ENCODE data around the gene MAPKAPK3.

MAPKAPK3 gene

DNA sequence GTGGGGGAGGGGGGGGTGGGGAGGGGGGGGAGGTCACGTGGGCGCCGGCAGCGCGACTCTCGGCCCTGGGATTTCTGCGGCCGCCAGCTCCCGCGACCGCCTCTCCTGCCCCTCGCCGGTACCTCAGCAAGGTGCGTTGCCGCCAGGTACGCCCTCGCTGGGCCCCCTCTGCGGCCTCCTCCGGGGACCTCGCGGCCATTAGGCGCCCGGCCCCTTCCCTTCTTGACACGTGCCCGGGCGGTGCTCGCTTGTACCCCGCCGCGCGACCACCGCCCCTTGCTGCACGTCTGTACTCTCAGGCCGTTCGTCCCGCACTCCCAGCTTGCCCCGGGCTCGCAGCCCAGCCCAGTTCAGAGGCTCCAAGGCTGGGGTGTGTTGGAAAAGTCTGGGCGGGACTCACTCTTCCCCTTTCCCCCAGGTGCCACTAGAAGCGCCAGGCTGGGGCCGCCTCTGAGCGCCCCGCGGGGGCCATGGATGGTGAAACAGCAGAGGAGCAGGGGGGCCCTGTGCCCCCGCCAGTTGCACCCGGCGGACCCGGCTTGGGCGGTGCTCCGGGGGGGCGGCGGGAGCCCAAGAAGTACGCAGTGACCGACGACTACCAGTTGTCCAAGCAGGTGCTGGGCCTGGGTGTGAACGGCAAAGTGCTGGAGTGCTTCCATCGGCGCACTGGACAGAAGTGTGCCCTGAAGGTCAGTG, at the start of gene MAPKAPK3:
TSS of gene MAPKAPK3 (plus strand) at position 56 of the 696 bp plus-strand sequence. CDS start at position 471, 415 bp downstream.
- DNase-seq: peak; percentile 36

DNA sequence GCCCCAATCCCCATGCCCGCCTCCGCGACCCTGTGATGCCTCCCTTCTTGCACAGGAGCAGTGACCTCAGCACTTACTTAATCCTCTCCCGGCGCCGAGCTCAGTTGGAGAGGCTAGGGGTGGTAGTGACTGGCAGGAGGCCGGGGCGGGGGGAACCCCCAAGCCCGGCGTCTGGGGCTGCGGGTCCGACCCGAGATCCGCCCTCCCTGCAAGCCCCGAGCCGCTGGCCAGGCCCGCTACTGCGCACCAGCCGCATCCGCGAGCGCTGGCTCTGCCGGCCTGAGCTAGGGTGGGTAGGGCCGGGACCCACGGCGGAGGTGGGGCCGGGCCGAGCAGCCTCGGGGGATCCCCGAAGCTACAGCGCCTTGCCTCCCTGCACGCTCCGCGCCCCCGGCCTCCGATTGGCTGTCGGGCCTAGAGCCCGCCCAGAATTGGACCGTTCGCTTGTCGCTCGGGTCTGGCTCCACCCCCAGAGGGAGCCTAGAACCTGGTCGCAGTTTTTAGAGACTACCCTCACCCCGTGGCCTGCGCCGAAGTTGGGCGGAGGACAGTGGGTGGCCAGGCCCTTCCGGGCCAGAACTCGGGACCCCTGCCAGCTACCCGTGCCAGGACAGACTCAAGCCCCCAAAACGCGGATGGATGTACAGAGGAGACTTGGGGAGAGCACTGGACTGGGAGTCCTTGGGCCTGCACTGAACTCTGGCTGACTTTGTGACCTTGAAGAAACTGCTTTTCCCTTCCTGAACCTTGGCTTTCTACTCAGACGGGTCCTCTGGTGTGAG, 49.4 kb upstream of the MAPKAPK3 start, which contains the start of gene C3orf18:
TSS of gene C3orf18 (minus strand) at position 362 of the 782 bp plus-strand sequence. CDS start 2,048 bp downstream, outside the sequence.
- peak; percentile 96 for DNase-seq

DNA sequence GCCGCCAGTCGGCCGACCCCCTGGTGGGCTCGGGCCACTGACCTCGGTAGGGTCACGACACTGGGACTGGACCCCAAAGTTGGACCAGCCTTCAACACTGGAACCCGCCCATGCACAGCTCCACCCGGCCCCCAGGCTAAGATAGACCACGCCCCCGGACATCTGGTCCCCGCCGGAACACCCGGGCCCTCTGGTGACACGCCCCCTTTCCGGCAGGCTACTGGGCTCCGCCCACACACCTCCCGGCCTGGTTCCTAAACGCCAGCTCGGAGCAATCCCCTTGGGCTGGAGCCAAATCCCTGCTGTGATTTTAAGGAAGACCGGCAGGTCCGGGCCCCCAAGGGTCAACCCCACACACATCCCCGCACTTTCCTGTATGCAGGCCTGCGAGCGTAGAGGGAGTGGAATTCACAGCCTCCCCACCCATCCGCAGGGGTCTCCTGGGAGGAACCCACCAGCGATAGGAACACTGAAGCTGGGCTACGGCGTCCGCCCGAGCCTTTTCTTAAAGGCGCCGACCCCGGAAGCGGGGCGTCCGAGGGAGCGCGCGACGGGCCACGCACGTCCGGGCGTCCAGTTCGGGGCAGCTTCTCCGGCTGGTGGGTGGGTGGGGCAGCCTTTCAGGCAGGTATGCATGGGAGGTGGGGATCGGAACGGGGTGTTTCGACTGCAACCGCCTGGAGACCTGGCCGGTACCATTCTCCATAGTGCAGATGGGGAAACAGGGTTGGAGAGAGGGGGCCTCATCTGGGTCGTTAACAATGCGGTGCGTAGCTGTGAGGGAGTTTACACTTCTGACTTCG, 47.8 kb upstream of the MAPKAPK3 start, which contains the start of gene HEMK1:
TSS of gene HEMK1 (plus strand) at position 576 of the 803 bp plus-strand sequence. CDS start 1,583 bp downstream, outside the sequence.
- DNase-seq: peak; percentile 93

DNA sequence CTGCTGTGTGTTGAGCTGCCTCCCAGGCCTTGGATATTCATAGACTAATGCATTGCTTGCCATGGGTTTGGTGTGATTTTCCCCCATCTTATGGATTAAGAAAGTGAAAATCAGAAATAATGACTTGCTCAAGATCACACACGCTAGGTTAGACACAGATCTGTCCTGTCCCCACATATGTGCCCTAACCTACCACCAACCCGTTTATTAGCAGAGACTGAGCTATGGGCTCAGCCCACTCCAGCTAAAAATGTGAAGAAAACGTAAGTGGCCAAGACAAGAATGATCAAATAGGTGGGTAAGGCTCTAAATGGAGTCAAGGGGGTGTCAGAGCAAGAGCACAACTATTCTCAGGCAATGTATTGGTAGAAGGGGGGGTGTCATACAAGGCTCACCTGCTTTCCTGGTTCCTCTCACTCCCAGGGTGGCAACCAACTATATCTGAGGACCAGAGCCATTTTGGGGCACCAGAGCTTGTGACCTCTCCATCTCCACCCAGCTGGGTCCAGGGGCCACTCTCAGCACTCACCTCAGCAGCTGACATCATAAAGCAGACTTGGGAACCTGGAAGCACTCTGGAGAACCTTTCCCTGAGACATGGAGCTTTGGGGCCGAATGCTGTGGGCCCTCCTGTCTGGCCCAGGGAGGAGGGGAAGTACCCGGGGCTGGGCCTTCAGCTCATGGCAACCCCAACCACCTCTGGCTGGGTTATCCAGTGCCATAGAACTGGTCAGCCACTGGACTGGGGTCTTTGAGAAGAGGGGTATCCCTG, 46.3 kb upstream of the MAPKAPK3 start:
- DNase-seq: no peak

DNA sequence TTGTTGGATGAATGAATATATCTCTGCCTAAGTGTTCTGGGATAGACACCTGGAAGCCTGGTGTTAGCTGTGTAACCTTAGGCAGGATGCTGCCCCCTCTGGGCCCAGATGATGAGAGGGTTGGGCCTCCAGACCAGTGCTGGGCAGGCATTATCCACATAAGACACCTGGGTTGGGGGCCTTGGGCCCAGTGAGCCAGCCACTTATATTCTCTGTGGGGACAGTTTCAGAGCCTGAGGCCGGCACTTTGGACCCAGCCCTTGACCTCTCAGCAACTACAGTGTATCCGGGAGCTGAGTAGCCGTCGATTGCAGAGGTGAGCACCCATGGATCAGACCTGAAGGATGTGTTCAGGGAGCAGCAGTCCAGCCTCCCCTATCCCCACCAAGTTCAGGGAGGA, 45.5 kb upstream of the MAPKAPK3 start:
- DNase-seq: no peak

DNA sequence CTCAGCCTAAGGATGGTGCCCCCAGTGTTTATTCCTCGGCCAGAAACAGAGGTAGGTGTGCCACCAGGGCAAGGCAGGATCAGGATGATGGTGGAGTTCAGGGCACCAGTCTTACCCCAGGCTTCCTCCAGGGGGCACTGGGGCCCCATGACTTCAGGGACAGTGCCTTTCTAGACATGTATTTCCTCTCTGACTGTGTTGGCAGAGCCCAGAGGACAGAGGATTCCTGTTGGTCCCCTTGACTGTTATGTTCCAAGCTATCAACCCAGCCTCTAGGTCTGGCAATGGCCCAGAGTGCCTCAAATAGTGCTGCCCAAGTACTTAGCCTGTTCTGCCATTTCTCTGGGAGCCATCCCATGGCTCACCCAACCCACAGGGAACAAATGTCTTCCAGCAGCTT, 44.8 kb upstream of the MAPKAPK3 start:
- peak; percentile 85 for DNase-seq

DNA sequence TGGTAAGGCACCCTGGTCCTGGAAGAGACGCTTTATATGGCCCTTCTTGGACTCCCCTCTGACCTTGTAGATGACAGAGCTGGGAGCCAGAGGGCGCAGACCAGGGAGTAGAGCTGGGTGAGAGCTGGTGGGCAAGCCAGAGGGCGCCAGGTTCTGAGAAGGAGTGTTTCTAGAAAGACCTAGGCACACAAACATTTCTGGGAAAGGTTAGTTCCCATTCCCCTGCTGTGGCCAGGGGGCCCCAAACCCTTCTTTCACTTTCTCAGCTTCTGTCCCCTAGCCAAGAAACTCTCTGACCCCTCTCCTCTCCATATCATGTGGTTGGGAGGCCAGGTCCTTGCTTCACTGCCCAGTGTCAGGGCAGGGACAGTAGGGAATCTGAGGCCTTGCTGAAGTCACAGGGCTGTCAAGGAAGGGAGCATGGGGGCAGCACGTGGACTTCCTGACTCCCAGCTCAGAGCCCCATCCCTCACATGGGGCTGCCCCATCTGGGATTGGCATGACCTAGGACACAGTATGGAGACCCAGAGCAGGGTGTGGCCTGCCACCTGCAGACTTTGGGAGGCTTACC, 44.1 kb upstream of the MAPKAPK3 start:
- peak; percentile 60 for DNase-seq

DNA sequence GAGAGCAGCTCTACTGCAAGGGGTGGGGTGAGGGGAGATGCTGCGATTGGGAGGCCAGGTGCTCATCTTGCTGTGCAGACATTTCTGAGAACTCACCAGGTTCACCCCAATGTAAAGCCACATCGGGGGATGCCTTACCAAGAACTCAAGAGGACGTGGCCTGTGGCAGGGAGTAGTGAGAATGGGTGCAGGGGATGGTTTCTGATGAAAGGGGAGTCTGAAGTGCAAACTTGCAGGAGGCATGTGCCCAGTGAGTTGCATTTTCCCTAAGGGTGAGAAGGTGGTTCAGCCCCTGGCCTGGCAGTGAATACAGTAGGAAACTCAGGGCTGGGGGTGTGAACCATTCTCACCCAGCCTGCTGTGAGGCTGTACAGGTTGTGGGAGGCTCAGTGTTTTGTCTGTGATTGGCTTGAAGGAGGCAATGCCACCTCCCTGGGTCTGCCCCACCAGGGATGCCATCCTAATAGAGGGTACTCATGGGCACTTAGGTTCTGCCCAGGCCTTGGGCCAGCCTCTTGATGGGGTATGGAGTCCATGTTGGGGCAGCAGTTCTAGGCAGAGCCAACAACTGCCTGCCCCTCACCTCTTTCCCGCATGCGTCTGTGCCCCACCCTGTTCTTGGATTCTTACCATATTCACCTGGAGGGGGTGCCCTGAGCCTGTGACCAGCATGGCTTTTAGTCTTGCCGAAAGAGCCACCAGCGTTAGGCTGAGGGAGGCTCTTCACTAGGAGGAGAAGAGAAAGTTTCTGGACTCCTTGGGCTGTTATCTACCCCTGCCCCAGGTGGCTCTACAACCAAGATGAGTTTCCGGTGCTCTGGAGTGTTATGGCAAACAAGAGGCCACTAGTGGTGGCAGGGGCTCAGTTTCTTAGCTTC, 43.1 kb upstream of the MAPKAPK3 start:
- peak; percentile 88 for DNase-seq

DNA sequence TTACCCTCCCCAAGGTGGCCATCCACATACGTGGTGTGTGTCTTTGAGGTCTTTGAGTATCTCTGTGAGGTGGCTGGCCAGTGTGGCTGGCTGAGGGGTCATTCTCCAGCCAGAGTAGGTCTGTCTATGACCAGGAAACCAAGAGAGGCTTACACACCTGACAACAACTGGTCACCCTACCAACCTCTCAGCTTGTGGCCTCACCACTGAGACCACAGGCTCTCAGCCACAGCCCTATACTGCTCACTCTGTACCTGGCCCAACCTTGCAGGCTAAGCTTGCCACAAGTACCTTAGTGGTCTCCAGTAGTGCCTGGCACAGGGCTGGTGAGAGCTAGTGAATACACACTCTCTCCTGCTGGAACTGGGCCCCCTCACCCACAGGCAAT, 42.5 kb upstream of the MAPKAPK3 start:
- DNase-seq: peak; percentile 35

DNA sequence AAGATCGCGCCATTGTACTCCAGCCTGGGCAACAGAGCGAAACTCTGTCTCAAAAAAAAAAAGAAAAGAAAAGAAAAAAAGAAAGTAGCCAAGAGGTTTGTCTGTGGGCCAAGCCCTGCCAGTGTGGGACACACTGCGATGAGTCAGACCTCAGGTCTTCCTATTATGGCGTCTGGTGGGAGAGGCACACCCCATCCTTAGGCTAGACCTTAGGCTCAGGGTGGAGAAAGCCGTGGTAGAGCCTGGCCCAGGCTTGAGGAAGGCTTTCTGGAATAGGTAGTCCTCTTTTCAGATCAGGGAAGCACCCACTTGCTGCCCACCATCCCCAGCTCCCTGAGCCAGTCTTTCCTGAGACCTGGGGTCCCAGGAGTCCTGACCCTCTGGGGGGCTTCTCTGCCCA, 41.6 kb upstream of the MAPKAPK3 start:
- DNase-seq: no peak

DNA sequence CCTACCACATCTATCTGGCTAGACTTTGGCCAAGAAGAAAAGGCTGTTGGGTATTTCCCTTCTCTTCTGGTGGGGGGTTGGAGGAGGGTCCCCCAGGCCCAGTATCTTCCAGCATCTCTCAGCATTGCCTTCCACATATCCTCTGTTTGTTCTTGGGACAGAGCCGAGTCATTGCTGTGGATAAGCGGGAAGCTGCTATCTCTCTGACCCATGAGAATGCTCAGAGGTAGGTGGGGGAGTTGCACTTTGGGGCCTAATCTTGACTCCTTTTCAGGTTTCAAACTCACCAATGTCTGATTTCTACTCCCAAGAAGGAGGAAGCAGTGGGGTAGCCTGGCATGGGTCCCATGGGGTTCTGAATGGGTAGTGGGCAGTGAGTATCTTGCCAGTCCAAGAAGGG, 39.6 kb upstream of the MAPKAPK3 start:
- no peak for DNase-seq

DNA sequence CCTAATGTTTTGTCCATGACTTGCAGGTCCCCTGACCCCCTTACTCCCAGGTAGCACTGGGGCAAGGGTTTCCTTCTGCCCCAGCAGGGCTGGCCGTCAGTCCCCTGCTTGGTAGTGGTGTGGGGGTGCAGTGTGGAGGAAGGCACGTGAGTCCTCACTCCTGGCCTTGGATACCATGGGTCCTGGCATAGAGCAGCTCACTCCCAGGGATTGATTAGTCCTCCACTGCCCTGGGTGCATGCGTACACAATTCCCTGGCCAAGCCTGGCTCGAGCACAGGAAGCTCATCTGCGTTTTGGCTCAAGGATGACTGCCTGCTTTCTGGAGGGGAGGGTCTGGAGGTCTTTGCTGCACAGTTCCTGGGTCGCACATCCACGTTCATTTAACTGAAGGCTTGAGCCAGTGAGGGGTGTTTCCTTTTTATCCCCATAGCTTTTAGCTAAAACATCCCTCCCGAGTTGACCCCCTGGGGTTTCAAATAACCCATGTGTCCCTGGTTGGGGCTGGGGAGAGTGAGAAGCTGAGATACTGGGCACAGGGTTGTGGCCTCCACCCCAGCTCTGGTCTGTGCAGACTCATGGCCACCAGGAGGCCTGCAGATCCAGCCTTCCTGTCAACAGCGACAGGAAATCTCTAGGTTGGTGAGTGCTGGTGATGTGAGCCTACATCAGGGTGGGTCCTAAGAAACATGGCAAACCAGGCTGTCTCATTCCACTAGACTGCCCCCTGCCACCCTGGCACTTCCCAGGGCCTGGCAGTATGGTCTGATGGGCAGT, 36.1 kb upstream of the MAPKAPK3 start:
- no peak for DNase-seq

DNA sequence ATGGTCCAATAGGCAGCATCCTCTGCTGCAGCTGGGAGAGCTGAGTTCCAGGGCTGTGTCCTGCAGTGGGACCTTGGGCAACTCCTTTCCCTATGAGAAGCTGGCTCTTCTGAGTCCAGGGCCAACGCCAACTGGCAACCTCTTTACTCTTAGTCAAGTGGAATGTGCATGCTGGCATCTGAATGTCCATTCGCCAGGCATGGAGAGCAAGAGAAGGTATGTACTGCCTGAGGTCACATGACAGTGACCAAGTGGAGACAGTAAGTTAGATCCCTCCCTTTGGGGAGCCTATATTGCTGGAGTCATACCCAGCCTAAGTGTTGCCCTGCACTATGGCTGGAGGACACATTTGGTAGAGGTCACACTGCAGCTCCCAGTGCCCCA, 35.5 kb upstream of the MAPKAPK3 start:
- no peak for DNase-seq

DNA sequence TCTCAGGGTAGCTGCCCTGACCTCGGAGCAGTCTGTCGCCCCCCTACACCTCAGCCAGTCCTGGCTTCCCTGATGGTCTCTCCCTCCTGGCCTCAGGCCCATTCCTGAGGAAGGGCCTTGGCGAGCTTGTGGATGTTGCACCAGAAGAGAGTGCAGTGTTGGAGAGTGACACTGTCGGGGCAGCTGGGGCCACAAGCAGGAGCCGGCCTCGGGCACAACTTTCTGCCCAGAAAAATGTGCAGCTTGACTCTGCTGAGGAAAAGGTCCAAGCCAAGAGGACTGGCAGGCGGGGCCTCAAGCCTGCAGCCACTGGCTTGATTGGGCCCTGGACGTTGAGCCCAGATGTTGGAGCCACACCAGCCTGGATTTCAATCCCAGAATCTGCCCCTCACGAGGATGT, 34.9 kb upstream of the MAPKAPK3 start:
- no peak for DNase-seq

DNA sequence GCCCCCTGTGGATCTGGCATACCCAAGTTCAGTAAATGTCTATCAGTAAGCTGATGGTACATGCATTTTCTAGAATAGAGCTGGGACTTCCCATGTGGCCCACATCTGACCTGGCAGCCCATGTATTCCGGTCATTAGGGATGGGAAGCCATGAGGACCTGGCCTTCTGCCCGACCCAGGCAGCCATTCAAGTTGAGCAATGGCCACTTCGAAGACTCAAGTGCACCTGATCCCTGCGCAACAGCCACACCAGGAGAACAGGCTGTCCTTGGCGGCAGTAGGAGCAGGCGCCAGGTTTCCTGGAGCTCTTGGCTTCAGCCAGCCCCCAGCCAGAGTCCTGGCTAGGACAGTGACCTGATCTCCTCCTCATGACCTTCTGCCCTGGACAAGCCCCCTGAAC, 33.1 kb upstream of the MAPKAPK3 start:
- no peak for DNase-seq

DNA sequence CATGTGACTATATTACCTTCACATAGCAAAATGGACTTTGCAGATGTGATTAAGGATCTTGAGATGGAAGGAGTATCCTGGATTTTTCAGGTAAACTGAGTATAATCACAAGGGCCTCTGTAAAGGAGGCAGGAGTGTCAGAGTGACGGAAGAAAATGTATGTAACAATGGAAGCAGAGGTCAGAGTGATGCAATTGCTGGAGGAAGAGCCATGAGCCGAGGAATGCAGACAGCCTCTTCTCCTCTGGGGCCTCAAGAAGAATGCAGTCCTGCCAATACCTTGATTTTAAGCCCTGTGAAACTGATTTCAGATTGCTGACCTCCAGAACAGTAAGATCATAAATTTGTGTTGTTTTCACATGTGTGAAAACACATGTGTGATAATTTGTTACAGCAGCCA, 32.6 kb upstream of the MAPKAPK3 start:
- no peak for DNase-seq

DNA sequence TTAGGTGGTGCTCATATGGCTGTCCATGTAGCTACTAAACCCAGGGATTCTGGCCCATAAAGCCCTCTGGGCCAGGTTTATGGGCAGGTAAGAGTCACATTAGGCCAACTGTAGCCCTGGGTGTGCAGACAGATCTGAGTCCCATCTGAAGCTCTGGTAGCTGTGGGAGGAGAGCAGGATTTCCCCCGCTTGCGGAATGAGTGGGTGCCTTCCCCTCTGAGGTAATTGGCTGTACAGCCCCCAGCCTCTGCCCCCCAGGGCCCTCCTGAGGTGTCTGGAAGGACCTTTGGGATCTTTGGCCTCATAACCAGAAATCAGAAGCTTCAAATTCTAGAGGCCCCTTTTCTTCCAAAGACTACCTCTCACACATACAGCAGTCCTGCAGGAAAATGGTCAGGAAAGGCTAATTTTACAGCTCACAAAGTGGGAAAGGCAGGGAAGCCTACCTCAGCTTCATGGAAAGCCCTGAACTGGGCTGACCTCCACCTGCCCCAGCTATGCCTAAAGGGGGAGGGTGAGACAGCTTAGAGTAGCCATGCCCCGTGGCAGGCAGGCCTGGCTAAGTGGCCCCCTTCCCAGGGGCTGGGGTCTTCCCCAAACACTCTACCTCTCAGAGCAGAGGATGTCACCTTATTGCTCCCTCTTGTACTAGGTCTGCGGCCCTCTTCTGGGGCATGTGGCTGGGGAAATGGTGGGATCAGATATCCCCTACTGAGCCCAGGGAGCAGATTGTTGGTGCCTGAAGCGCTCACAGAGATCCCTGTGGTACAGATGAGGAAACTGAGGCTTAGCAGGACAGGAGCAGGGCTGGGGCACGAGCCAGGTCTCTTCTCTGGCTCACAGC, 30.8 kb upstream of the MAPKAPK3 start:
- DNase-seq: no peak

DNA sequence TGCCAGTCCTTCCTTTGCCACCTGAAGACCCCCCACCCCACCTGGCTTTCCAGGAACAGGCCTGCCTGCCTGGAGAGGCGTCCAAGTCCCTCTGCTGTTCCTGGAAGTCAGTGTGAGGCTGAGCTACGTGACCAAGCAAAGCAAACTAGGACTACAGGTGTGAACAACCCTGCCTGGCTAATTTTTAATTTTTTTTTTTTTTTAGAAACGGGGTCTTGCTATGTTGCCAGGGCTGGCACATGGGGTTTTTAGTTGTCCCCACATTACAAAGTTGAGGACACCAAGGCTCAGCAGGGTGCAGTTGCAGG, 30.2 kb upstream of the MAPKAPK3 start:
- DNase-seq: no peak

DNA sequence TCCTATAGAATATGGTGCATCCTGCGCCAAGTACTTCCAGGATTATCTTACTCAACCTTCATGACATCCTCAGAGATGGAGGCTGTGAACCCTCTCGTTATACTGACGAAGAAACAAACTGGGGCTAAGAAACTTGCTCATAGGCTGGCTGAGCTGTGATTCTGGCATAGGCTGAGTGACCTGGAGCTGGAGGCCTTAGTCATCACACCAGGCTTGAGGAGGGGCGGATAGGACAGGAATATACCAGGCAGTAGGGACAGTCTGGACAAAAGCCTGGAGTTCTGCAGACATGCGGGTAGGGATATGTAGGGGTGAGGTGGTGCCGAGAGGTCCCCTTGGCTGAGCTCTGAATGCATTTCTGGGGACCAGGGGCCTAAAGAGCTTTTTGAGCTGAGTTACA, 29.6 kb upstream of the MAPKAPK3 start:
- DNase-seq: no peak

Data from CD4-positive, alpha-beta T cell treated with Interleukin-15 for 1 hour (primary cell).